Fibroblast of pulmonary artery (primary cell): ENCODE data around the gene ING4.

Experiments
- DNase-seq: peaks from one replicate; pipeline ENCODE4 v3.0.0-alpha.2; 2010; ENCODE audit warnings: low read depth
- H3K4me3 ChIP-seq: replicated peaks from 2 replicates; pipeline ENCODE4 v1.5.1; 2011; ENCODE audit warnings: low read depth, mild to moderate bottlenecking, control low read depth, low read length, moderate library complexity
- CTCF ChIP-seq: IDR thresholded peaks from 2 replicates; pipeline ENCODE4 v1.5.1; 2011; ENCODE audit warnings: mild to moderate bottlenecking, control low read depth, low read length, inconsistent platforms; ENCODE audit errors: missing control alignments

ING4 gene

GRCh38 chr12:6626654-6627283, 36.1 kb downstream of the ING4 start:
- no peak overlapping the region for H3K4me3 ChIP-seq
- peak; percentile 36 for DNase-seq
- no peak for TF ChIP-seq CTCF

GRCh38 chr12:6620885-6621274, 42.0 kb downstream of the ING4 start:
- no peak for TF ChIP-seq CTCF
- H3K4me3 ChIP-seq = no peak overlapping the region
- no peak for DNase-seq

GRCh38 chr12:6620137-6620884, 42.6 kb downstream of the ING4 start:
- DNase-seq = peak; percentile 71
- TF ChIP-seq CTCF = peak; percentile 43
- no peak overlapping the region for H3K4me3 ChIP-seq

- DNase-seq = no peak
- no peak for TF ChIP-seq CTCF
Observed at GRCh38 chr12:6618483-6619225, 44.3 kb downstream of the ING4 start.

GRCh38 chr12:6615802-6616201, 47.1 kb downstream of the ING4 start:
- DNase-seq = no peak
- no peak overlapping the region for H3K4me3 ChIP-seq
- no peak for TF ChIP-seq CTCF

More at GRCh38 chr12:6618483-6619225, 44.3 kb downstream of the ING4 start:
- no peak overlapping the region for H3K4me3 ChIP-seq

- peak; percentile 15 for DNase-seq
- peak; percentile 10 for TF ChIP-seq CTCF
- H3K4me3 ChIP-seq = no peak overlapping the region
Observed at GRCh38 chr12:6614513-6615172, 48.3 kb downstream of the ING4 start.
